ENCODE measurements around the gene GIMAP1. TPM values are rescaled to one million over a fixed set of nuclear protein-coding genes. Genes with fewer than 3 reads are reported as not detected.

The GIMAP1 gene
- polyA plus RNA-seq, 1 donor (not counting 4 experiments of a cell fraction or from before 2014, with no cell fraction given): not detected

GRCh38 chr7:150685219-150686029 lies 31.0 kb upstream of the GIMAP1 start, which contains the start of gene GIMAP2:
Gene GIMAP2 (plus strand): TSS chr7:150685706. CDS start chr7:150687060, 1,354 bp downstream.
- no peaks in the 10 kb centered on the region for H3K27me3 ChIP-seq (ENCODE audit: control insufficient read depth, extremely low read depth, insufficient read depth, low read length)
- H3K79me2 ChIP-seq (ENCODE audit: control insufficient read depth, insufficient read depth, low read length): no peaks in the 10 kb centered on the region
- H3K27ac ChIP-seq (ENCODE audit: control insufficient read depth, insufficient read depth, low read length): peak within 1 kb of the TSS; percentile 13
- H4K20me1 ChIP-seq (ENCODE audit: control insufficient read depth, extremely low read depth, insufficient read depth, low read length): no peaks in the 10 kb centered on the region
- no peaks in the 10 kb centered on the region for H3K9me1 ChIP-seq (ENCODE audit: control insufficient read depth, extremely low read depth, insufficient read depth, low read length)
- H3K9ac ChIP-seq (ENCODE audit: control insufficient read depth, extremely low read depth, insufficient read depth, low read length): peak within 1 kb of the TSS; percentile 34
- H3K4me2 ChIP-seq (ENCODE audit: control insufficient read depth, extremely low read depth, insufficient read depth, low read depth, low read length): peak within 1 kb of the TSS; percentile 91
- H3K4me1 ChIP-seq (ENCODE audit: control insufficient read depth, extremely low read depth, insufficient read depth, low read length): peaks cover 4% of the 10 kb centered on the region
- TF ChIP-seq, protein P1, sequence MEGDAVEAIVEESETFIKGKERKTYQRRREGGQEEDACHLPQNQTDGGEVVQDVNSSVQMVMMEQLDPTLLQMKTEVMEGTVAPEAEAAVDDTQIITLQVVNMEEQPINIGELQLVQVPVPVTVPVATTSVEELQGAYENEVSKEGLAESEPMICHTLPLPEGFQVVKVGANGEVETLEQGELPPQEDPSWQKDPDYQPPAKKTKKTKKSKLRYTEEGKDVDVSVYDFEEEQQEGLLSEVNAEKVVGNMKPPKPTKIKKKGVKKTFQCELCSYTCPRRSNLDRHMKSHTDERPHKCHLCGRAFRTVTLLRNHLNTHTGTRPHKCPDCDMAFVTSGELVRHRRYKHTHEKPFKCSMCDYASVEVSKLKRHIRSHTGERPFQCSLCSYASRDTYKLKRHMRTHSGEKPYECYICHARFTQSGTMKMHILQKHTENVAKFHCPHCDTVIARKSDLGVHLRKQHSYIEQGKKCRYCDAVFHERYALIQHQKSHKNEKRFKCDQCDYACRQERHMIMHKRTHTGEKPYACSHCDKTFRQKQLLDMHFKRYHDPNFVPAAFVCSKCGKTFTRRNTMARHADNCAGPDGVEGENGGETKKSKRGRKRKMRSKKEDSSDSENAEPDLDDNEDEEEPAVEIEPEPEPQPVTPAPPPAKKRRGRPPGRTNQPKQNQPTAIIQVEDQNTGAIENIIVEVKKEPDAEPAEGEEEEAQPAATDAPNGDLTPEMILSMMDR (optimal IDR thresholded peaks at IDR 0.05 in 1 of 3, IDR thresholded peaks at IDR 0.05 in 1 of 3, conservative IDR thresholded peaks at IDR 0.05 in 1 of 3; ENCODE audit: extremely low read depth in 1 of 3, insufficient read depth in 2 of 3, low read length in 3 of 3): no peak
- TF ChIP-seq EZH2 (IDR thresholded peaks at IDR 0.05; ENCODE audit: low read length): no peak
- DNase-seq (ENCODE audit: low read depth, low spot score) (no peak), FAIRE-seq (peak; percentile 39)
- H3K4me3 ChIP-seq (ENCODE audit: control insufficient read depth in 2 of 3, extremely low read depth in 1 of 3, insufficient read depth in 2 of 3, low read depth in 1 of 3, low read length in 3 of 3): peak within 1 kb of the TSS in 2 of 3 experiments; percentile 66 to 70
- H2AFZ ChIP-seq (ENCODE audit: control insufficient read depth, low read length): peak within 1 kb of the TSS; percentile 97
- no peaks in the 10 kb centered on the region for H3K9me3 ChIP-seq (ENCODE audit: control insufficient read depth, low read depth, low read length)
- H3K36me3 ChIP-seq (ENCODE audit: control insufficient read depth in 2 of 2, extremely low read depth in 1 of 2, insufficient read depth in 2 of 2, low read length in 2 of 2): no peaks in the 10 kb centered on the region
- dilution Hi-C loops (cut with MboI; ENCODE audit: extremely low pct_ligation_motif_present, low sequenced_read_pairs): no loop called here

- peak overlapping the region; percentile 97 for H2AFZ ChIP-seq (ENCODE audit: control insufficient read depth, low read length)
- H3K4me2 ChIP-seq (ENCODE audit: control insufficient read depth, extremely low read depth, insufficient read depth, low read depth, low read length): peak overlapping the region; percentile 91
- peak overlapping the region; percentile 13 for H3K27ac ChIP-seq (ENCODE audit: control insufficient read depth, insufficient read depth, low read length)
- TF ChIP-seq, protein P1 (optimal IDR thresholded peaks at IDR 0.05 in 1 of 3, IDR thresholded peaks at IDR 0.05 in 1 of 3, conservative IDR thresholded peaks at IDR 0.05 in 1 of 3; ENCODE audit: extremely low read depth in 1 of 3, insufficient read depth in 2 of 3, low read length in 3 of 3): no peak
- no peak for TF ChIP-seq EZH2 (IDR thresholded peaks at IDR 0.05; ENCODE audit: low read length)
- H4K20me1 ChIP-seq (ENCODE audit: control insufficient read depth, extremely low read depth, insufficient read depth, low read length): no peaks in the 10 kb centered on the region
- peaks cover 4% of the 10 kb centered on the region for H3K4me1 ChIP-seq (ENCODE audit: control insufficient read depth, extremely low read depth, insufficient read depth, low read length)
- dilution Hi-C loops (cut with MboI; ENCODE audit: extremely low pct_ligation_motif_present, low sequenced_read_pairs): no loop called here
- FAIRE-seq (no peak), DNase-seq (ENCODE audit: low read depth, low spot score) (no peak)
- no peaks in the 10 kb centered on the region for H3K79me2 ChIP-seq (ENCODE audit: control insufficient read depth, insufficient read depth, low read length)
- H3K9me1 ChIP-seq (ENCODE audit: control insufficient read depth, extremely low read depth, insufficient read depth, low read length): no peaks in the 10 kb centered on the region
- peak overlapping the region; percentile 34 for H3K9ac ChIP-seq (ENCODE audit: control insufficient read depth, extremely low read depth, insufficient read depth, low read length)
- no peaks in the 10 kb centered on the region for H3K27me3 ChIP-seq (ENCODE audit: control insufficient read depth, extremely low read depth, insufficient read depth, low read length)
- H3K9me3 ChIP-seq (ENCODE audit: control insufficient read depth, low read depth, low read length): no peaks in the 10 kb centered on the region
- H3K4me3 ChIP-seq (ENCODE audit: control insufficient read depth in 2 of 3, extremely low read depth in 1 of 3, insufficient read depth in 2 of 3, low read depth in 1 of 3, low read length in 3 of 3): peak overlapping the region in 2 of 3 experiments; percentile 66 to 70
- H3K36me3 ChIP-seq (ENCODE audit: control insufficient read depth in 2 of 2, extremely low read depth in 1 of 2, insufficient read depth in 2 of 2, low read length in 2 of 2): no peaks in the 10 kb centered on the region
These were observed 30.3 kb upstream of the GIMAP1 start for GRCh38 chr7:150686030-150686631.

Measured in keratinocyte (primary cell).